AG09319 (cell line): ENCODE results near the gene EML5.

Experiments
- DNase-seq: peaks from one replicate; pipeline ENCODE4 v3.0.0-alpha.2; 2010; ENCODE audit warnings: low read depth; ENCODE audit errors: extremely low read depth
- CTCF ChIP-seq: IDR thresholded peaks from 2 replicates; pipeline ENCODE4 v1.5.1; 2011; ENCODE audit warnings: low read depth, mild to moderate bottlenecking, inconsistent platforms, low read length, moderate library complexity

The EML5 gene

GRCh38 chr14:88792473-88793258 lies at the start of gene EML5:
Gene EML5, minus strand, starts transcription at chr14:88792953. Its CDS starts 450 bp downstream, at chr14:88792503.
- peak; percentile 52 for DNase-seq
- peak; percentile 17 for TF ChIP-seq CTCF

- no peak for TF ChIP-seq CTCF
Observed at GRCh38 chr14:88842414-88842813, 49.7 kb upstream of the EML5 start.

GRCh38 chr14:88841741-88842140 lies 49.0 kb upstream of the EML5 start:
- no peak for DNase-seq
- no peak for TF ChIP-seq CTCF

More at GRCh38 chr14:88842414-88842813, 49.7 kb upstream of the EML5 start:
- DNase-seq: no peak

GRCh38 chr14:88840926-88841325 lies 48.2 kb upstream of the EML5 start:
- DNase-seq: no peak
- no peak for TF ChIP-seq CTCF

- TF ChIP-seq CTCF: no peak
- DNase-seq: no peak
Observed at GRCh38 chr14:88838015-88838414, 45.3 kb upstream of the EML5 start.

GRCh38 chr14:88837495-88837894 lies 44.7 kb upstream of the EML5 start:
- no peak for TF ChIP-seq CTCF
- DNase-seq: no peak

GRCh38 chr14:88835661-88836060 lies 42.9 kb upstream of the EML5 start:
- TF ChIP-seq CTCF: no peak
- no peak for DNase-seq
